H1 (cell line): ENCODE measurements around the gene CCDC88A. TPM values are rescaled to one million over a fixed set of nuclear protein-coding genes. Genes with fewer than 3 reads are reported as not detected.

ENCODE experiments used
- CTCF ChIA-PET: fragments of 300-600 bp; sonication (Branson Sonifier 250); formaldehyde crosslinking; loops from one replicate; lab custom pipeline; 2021; ENCODE audit not compliant: partially characterized antibody; lab: Charles Lee
- POLR2A ChIA-PET: fragments of 300-600 bp; sonication (Branson Sonifier 250); formaldehyde crosslinking; loops from one replicate; lab custom pipeline; 2021; ENCODE audit warnings: inconsistent platforms; ENCODE audit not compliant: partially characterized antibody; lab: Charles Lee
- DNase-seq, 2 experiments: peaks; one replicate each; pipeline versions ENCODE4 v3.0.0 to v3.0.0-alpha.2; 2010 to 2022; ENCODE audit warnings: low spot score in 2 of 2, low read depth in 1 of 2, mixed read lengths in 1 of 2
- FAIRE-seq: peaks from 2 replicates; lab custom pipeline; 2011; peaks lifted over from hg19 to GRCh38; lab: Jason Lieb, UNC
- H2AFZ ChIP-seq: 2 replicates; pipeline ENCODE4 v1.8.1; 2012; ENCODE audit warnings: low read length, inconsistent platforms
- H2AK5ac ChIP-seq: 2 replicates; pipeline ENCODE4 v1.6.1; 2013; ENCODE audit warnings: low read depth, low read length
- H2BK120ac ChIP-seq: replicated peaks from 2 replicates; pipeline ENCODE3; 2013; ENCODE audit warnings: low read depth, low read length, inconsistent platforms
- H2BK12ac ChIP-seq: 2 replicates; pipeline ENCODE4 v1.6.1; 2013; ENCODE audit warnings: low read depth, low read length
- H2BK15ac ChIP-seq: 2 replicates; pipeline ENCODE4 v1.6.1; 2013; ENCODE audit warnings: low read length
- H2BK20ac ChIP-seq: 2 replicates; pipeline ENCODE4 v1.6.1; 2013; ENCODE audit warnings: low read length
- H2BK5ac ChIP-seq: 2 replicates; pipeline ENCODE4 v1.6.1; 2013; ENCODE audit warnings: low read depth, low read length
- H3K14ac ChIP-seq: 2 replicates; pipeline ENCODE4 v1.6.1; 2013; ENCODE audit warnings: inconsistent platforms; ENCODE audit not compliant: insufficient read length
- H3K18ac ChIP-seq: 2 replicates; pipeline ENCODE4 v1.6.1; 2013; ENCODE audit warnings: low read length; ENCODE audit errors: extremely low read depth
- H3K23ac ChIP-seq: 2 replicates; pipeline ENCODE4 v1.6.1; 2013; ENCODE audit warnings: inconsistent platforms; ENCODE audit not compliant: insufficient read length
- H3K23me2 ChIP-seq: 2 replicates; pipeline ENCODE4 v1.6.1; 2013; ENCODE audit warnings: low read depth, low read length
- H3K27ac ChIP-seq: 2 replicates; pipeline ENCODE4 v1.6.1; 2011; ENCODE audit warnings: low read depth, low read length, inconsistent platforms
- H3K27me3 ChIP-seq, 4 experiments: replicated peaks in 1 of 4; 1 replicate in 1 of 4; 2 replicates in 3 of 4; pipeline versions ENCODE4 v1.6.1 to v1.8.1; 2011 to 2013; ENCODE audit warnings: low read length in 3 of 4, mild to moderate bottlenecking in 3 of 4, inconsistent platforms in 2 of 4, mixed read lengths in 2 of 4, moderate library complexity in 1 of 4; ENCODE audit not compliant: control insufficient read depth in 3 of 4, insufficient read depth in 3 of 4; ENCODE audit errors: extremely low read depth in 1 of 4
- H3K36me3 ChIP-seq, 4 experiments: 2 replicates each; pipeline versions ENCODE4 v1.6.1 to v1.8.1; 2011 to 2013; ENCODE audit warnings: mild to moderate bottlenecking in 4 of 4, low read length in 3 of 4, moderate library complexity in 2 of 4, control low read depth in 1 of 4, inconsistent platforms in 1 of 4; ENCODE audit not compliant: insufficient read depth in 4 of 4, control insufficient read depth in 2 of 4
- H3K4ac ChIP-seq: replicated peaks from 2 replicates; pipeline ENCODE3; 2013; ENCODE audit warnings: low read length, low read depth, mixed read lengths, inconsistent platforms; ENCODE audit not compliant: insufficient read length
- H3K4me1 ChIP-seq, 4 experiments: replicated peaks in 1 of 4; 1 replicate in 1 of 4; 2 replicates in 3 of 4; pipeline versions ENCODE4 v1.6.1 to v1.8.1; 2011 to 2013; ENCODE audit warnings: low read length in 3 of 4, inconsistent platforms in 2 of 4, mixed read lengths in 1 of 4; ENCODE audit not compliant: insufficient read depth in 4 of 4, control insufficient read depth in 3 of 4
- H3K4me2 ChIP-seq, 2 experiments: 2 replicates each; pipeline versions ENCODE4 v1.6.1 to v1.8.1; 2011 to 2013; ENCODE audit warnings: low read depth in 2 of 2, low read length in 2 of 2, control low read depth in 1 of 2, inconsistent platforms in 1 of 2, mild to moderate bottlenecking in 1 of 2; ENCODE audit not compliant: insufficient read depth in 1 of 2
- H3K4me3 ChIP-seq, 4 experiments: fragments of 200-600, 300-600 bp in 1 of 4; sonication (generic), shearing (Covaris generic), sonication (Bioruptor Twin) in 1 of 4; 2 replicates each; pipeline versions ENCODE4 v1.5.1 to v1.8.1; 2011 to 2016; ENCODE audit warnings: low read length in 4 of 4, low read depth in 3 of 4, control low read depth in 2 of 4, inconsistent platforms in 2 of 4, mild to moderate bottlenecking in 2 of 4, mixed read lengths in 1 of 4, moderate library complexity in 1 of 4; ENCODE audit not compliant: insufficient read depth in 2 of 4; ENCODE audit errors: extremely low read depth in 1 of 4
- H3K56ac ChIP-seq: replicated peaks from 2 replicates; pipeline ENCODE3; 2013; ENCODE audit warnings: low read depth, mild to moderate bottlenecking, mixed read lengths, low read length, inconsistent platforms; ENCODE audit not compliant: insufficient read length
- H3K79me1 ChIP-seq: 2 replicates; pipeline ENCODE4 v1.6.1; 2013; ENCODE audit warnings: low read depth, low read length, control low read depth
- H3K79me2 ChIP-seq, 2 experiments: 2 replicates each; pipeline versions ENCODE4 v1.6.1 to v1.8.1; 2012 to 2013; ENCODE audit warnings: low read length in 2 of 2, mild to moderate bottlenecking in 2 of 2, inconsistent platforms in 1 of 2; ENCODE audit not compliant: insufficient read depth in 2 of 2, control insufficient read depth in 1 of 2
- H3K9ac ChIP-seq, 4 experiments: replicated peaks in 1 of 4; 1 replicate in 1 of 4; 2 replicates in 3 of 4; pipeline versions ENCODE4 v1.6.1 to v1.8.1; 2011 to 2013; ENCODE audit warnings: low read depth in 3 of 4, low read length in 3 of 4, control low read depth in 2 of 4, mild to moderate bottlenecking in 2 of 4, moderate library complexity in 2 of 4, inconsistent platforms in 1 of 4; ENCODE audit errors: extremely low read depth in 1 of 4
- H3K9me3 ChIP-seq, 2 experiments: 2 replicates each; pipeline versions ENCODE4 v1.6.1 to v1.8.1; 2012 to 2013; ENCODE audit warnings: mild to moderate bottlenecking in 2 of 2, moderate library complexity in 2 of 2, control low read depth in 1 of 2, inconsistent platforms in 1 of 2, low read depth in 1 of 2, low read length in 1 of 2, mixed read lengths in 1 of 2; ENCODE audit not compliant: insufficient read depth in 2 of 2
- H4K20me1 ChIP-seq, 2 experiments: replicated peaks in 1 of 2; 2 replicates each; pipeline versions ENCODE3 to v1.8.1; 2011 to 2013; ENCODE audit warnings: inconsistent platforms in 2 of 2, low read length in 2 of 2, mild to moderate bottlenecking in 1 of 2; ENCODE audit not compliant: insufficient read depth in 2 of 2, control insufficient read depth in 1 of 2
- H4K5ac ChIP-seq: 2 replicates; pipeline ENCODE4 v1.6.1; 2013; ENCODE audit warnings: low read length, low read depth, mixed read lengths, inconsistent platforms; ENCODE audit not compliant: insufficient read length
- H4K8ac ChIP-seq: 2 replicates; pipeline ENCODE4 v1.8.0; 2013; ENCODE audit warnings: mild to moderate bottlenecking, moderate library complexity, low read length, inconsistent platforms; ENCODE audit not compliant: insufficient read depth; ENCODE audit errors: extremely low read depth
- H4K91ac ChIP-seq: replicated peaks from 2 replicates; pipeline ENCODE3; 2013; ENCODE audit warnings: low read length, mixed read lengths, inconsistent platforms; ENCODE audit not compliant: insufficient read length
- CHD1 ChIP-seq: IDR thresholded peaks from 2 replicates; pipeline ENCODE4 v1.6.1; 2012; ENCODE audit warnings: low read depth, low read length, improper control_type of control experiment
- CHD2 ChIP-seq: IDR thresholded peaks from 2 replicates; pipeline ENCODE4 v1.6.1; 2012; ENCODE audit warnings: low read length, improper control_type of control experiment
- GABPA ChIP-seq: IDR thresholded peaks from 2 replicates; pipeline ENCODE4 v1.6.1; 2011; ENCODE audit warnings: mild to moderate bottlenecking, low read length, moderate library complexity, borderline replicate concordance; ENCODE audit not compliant: insufficient read depth
- JUN ChIP-seq: IDR thresholded peaks from 2 replicates; pipeline ENCODE4 v1.6.1; 2011; ENCODE audit warnings: low read depth, mild to moderate bottlenecking, improper control_type of control experiment, low read length
- KDM1A ChIP-seq: fragments of 200-600, 300-600 bp; sonication (generic); IDR thresholded peaks from 2 replicates; pipeline ENCODE4 v1.7.1; 2016; ENCODE audit warnings: mild to moderate bottlenecking, low read length, borderline replicate concordance
- KDM4A ChIP-seq: IDR thresholded peaks from one replicate; pipeline ENCODE4 v1.7.1; 2012; ENCODE audit warnings: low read depth, mild to moderate bottlenecking, moderate library complexity, low read length, inconsistent platforms; ENCODE audit not compliant: severe bottlenecking
- PHF8 ChIP-seq: fragments of 200-600 bp; sonication (generic); conservative IDR thresholded peaks from 2 replicates; pipeline ENCODE4 v1.7.1; 2012; ENCODE audit warnings: low read depth, mild to moderate bottlenecking, inconsistent platforms, low read length, moderate library complexity
- RFX5 ChIP-seq: IDR thresholded peaks from 2 replicates; pipeline ENCODE4 v1.6.1; 2011; ENCODE audit warnings: low read depth, low read length, improper control_type of control experiment, borderline replicate concordance
- SRF ChIP-seq: IDR thresholded peaks from 2 replicates; pipeline ENCODE4 v1.6.1; 2011; ENCODE audit warnings: mild to moderate bottlenecking, low read depth, low read length, moderate library complexity
- SUZ12 ChIP-seq: fragments of 200-600 bp; sonication (generic); IDR thresholded peaks from 2 replicates; pipeline ENCODE4 v1.6.1; 2012; ENCODE audit warnings: mild to moderate bottlenecking, inconsistent platforms, low read length, moderate library complexity, mixed read lengths
- TCF12 ChIP-seq: IDR thresholded peaks from 2 replicates; pipeline ENCODE4 v1.6.1; 2011; ENCODE audit warnings: low read depth, mild to moderate bottlenecking, low read length
- YY1 ChIP-seq: IDR thresholded peaks from 2 replicates; pipeline ENCODE4 v1.6.1; 2011; ENCODE audit warnings: low read depth, mild to moderate bottlenecking, low read length
- WGBS, 2 experiments: shearing (Covaris generic) in 1 of 2; methylation state at CpG; one replicate each; pipeline versions ENCODE4 v1.1.6 to v1.1.7; 2013 to 2015; ENCODE audit warnings: low lambda C conversion rate in 2 of 2, mixed read lengths in 2 of 2, inconsistent platforms in 1 of 2, low coverage in 1 of 2, missing lambda C conversion rate in 1 of 2; ENCODE audit not compliant: insufficient replicate concordance in 2 of 2, insufficient coverage in 1 of 2, insufficient read length in 1 of 2; ENCODE audit errors: extremely low coverage in 1 of 2, missing lambda C conversion rate in 1 of 2; 5-methylcytosine and 5-hydroxymethylcytosine counted together
- polyA plus RNA-seq, 7 experiments: library from polyadenylated mRNA; depleted of rRNA in 3 of 7; stranded (reverse) in 5 of 7; unstranded in 2 of 7; fragments of >200 nt in 5 of 7; fragments of 200-250 nt in 2 of 7; gene quantifications; 1 replicate in 5 of 7; 2 replicates in 1 of 7; 4 replicates in 1 of 7; pipeline versions ENCODE4 v1.2.1 to v1.2.3, GENCODE V29; 2011 to 2013; ENCODE audit warnings: missing spikeins in 2 of 7, mixed read lengths in 2 of 7
- total RNA-seq: library from RNA; stranded (reverse); fragmentation: NEBNext Ultra II Directional; extraction: Animal tissue kit (Norgen Biotek cat#: 25700); gene quantifications from 2 replicates; pipeline ENCODE4 v1.2.1, GENCODE V29; 2021
- TF ChIP-seq, protein P1 (sequence below): IDR thresholded peaks from 2 replicates; pipeline ENCODE4 v1.6.1; 2011; ENCODE audit warnings: low read depth, mild to moderate bottlenecking, low read length; ENCODE audit not compliant: insufficient read depth

The CCDC88A gene
- total and polyA plus RNA-seq, 2 of the 8 experiments (the other 6 are each of a cell fraction or from before 2014, with no cell fraction given), result 27.0 to 98.0 TPM

DNA sequence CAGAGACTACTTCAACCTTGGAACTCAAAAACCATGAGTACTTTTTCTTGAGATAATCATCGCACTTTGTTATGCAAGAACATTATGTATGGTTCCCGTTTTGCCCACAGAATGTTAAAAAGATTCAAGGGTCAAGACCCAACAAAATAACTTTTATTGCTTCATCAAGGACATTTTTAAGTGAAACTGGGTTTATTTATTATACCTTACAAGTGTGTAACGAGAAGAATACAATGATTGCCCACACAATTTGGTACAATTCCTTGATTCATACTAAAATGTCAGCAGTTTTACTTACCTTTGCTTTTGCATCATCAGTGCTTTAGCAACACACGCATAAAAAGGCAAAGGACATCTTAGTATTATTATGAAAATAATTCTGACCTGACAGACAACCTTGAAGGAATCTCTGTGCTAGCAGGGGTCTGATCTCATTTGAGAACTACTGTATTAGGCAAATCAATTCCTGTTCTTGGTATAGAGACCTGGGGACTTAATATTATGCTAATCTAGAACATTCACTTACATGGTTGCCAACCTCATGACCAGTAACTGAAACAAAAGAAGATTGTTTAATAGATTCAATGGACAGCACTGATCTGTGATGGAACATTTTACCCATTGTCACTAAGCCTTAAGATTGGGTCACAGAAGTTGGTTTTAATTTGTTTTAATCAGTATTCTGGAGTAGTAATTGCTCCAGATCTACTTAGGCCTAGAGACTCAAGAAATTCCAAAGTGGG is 16.2 kb downstream of the CCDC88A start:
- no peak overlapping the region for H3K4me2 ChIP-seq
- POLR2A ChIA-PET, result no interaction called here
- H2BK5ac ChIP-seq, result no peak overlapping the region
- H4K8ac ChIP-seq, result no peak overlapping the region
- H4K5ac ChIP-seq, result no peak overlapping the region
- no peak overlapping the region for H3K18ac ChIP-seq
- no peak overlapping the region for H2BK12ac ChIP-seq
- H3K23ac ChIP-seq, result no peak overlapping the region
- no peak overlapping the region for H4K91ac ChIP-seq
- no peak overlapping the region for H2BK15ac ChIP-seq
- no peaks in the 10 kb centered on the region for H3K9me3 ChIP-seq
- no peak overlapping the region for H2BK120ac ChIP-seq
- H3K4me1 ChIP-seq, result 0 out of 7 replicates have a peak, but pooled peaks cover 0 to 2% (median 0%) of the 10 kb centered on the region in 4 experiments
- H3K4ac ChIP-seq, result no peak overlapping the region
- peaks cover 0 to 32% of the 10 kb centered on the region in 2 experiments; a peak in 2 of 4 replicates for H3K79me2 ChIP-seq
- no peak overlapping the region for H3K14ac ChIP-seq
- FAIRE-seq (no peak), DNase-seq (no peak)
- no peaks in the 10 kb centered on the region for H3K23me2 ChIP-seq
- H3K4me3 ChIP-seq, result no peak overlapping the region
- peaks cover 0 to 4% (median 3%) of the 10 kb centered on the region in 4 experiments; a peak in 1 of 8 replicates for H3K36me3 ChIP-seq
- no peak overlapping the region for H2BK20ac ChIP-seq
- H3K56ac ChIP-seq, result no peak overlapping the region
- no peak overlapping the region for H3K27ac ChIP-seq
- CTCF ChIA-PET, result no interaction called here
- H4K20me1 ChIP-seq, result peaks cover 1 to 2% of the 10 kb centered on the region in 2 experiments
- H3K79me1 ChIP-seq, result no peaks in the 10 kb centered on the region; the same call in 1 of the 2 replicates
- no peaks in the 10 kb centered on the region for H3K27me3 ChIP-seq
- H3K9ac ChIP-seq, result no peak overlapping the region
- no peak overlapping the region for H2AFZ ChIP-seq
- 87% methylated on average over 4 of the region's 4 CpGs; no CpG with 5 or more reads in 1 of the 2 experiments for WGBS, 2 experiments
- no peak overlapping the region for H2AK5ac ChIP-seq
- no peak for TF ChIP-seq TCF12
- no peak for TF ChIP-seq KDM4A
- no peak for TF ChIP-seq JUN
- no peak for TF ChIP-seq SRF
- no peak for TF ChIP-seq CHD1
- TF ChIP-seq, protein P1, sequence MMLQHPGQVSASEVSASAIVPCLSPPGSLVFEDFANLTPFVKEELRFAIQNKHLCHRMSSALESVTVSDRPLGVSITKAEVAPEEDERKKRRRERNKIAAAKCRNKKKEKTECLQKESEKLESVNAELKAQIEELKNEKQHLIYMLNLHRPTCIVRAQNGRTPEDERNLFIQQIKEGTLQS, result no peak
- no peak for TF ChIP-seq SUZ12
- no peak for TF ChIP-seq GABPA
- no peak for TF ChIP-seq YY1
- no peak for TF ChIP-seq CHD2
- no peak for TF ChIP-seq RFX5
- TF ChIP-seq PHF8, result no peak
- no peak for TF ChIP-seq KDM1A
